ENCODE results near the gene PPP1R2B.

The PPP1R2B gene

DNA sequence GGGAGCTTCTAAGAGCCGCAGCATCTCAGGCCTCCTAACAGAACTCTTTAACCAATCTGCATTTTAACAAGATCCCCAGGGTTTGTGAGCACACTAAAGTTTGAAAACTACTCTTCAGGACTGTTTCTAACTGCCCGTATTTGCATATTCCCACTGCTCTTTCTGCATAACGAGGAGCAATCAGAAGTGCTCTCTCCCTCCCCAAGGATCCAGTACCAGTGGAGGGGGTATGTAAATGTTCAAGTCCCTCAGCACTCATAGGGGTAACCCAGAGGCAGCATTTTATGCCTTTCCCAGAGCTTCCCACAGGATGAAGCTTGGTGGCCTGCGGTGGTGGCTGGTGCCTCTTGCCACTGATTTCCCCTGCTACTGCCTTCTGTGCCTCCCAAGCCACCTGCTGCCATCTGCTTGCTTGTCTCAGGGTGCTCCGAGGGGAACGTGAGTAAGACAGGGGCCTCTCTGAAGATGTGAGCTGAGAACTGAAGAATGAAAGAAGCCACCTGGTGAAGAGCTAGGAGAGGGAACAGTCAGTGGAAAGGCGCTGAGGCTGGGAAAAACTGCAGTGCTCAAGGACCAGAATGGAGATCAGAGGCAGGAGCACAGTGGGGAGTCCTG is 30.0 kb upstream of the PPP1R2B start:
- no peak for DNase-seq (ENCODE audit: extremely low spot score)
- ChIA-PET CTCF (no interaction called here), POLR2A (no interaction called here)
- TF ChIP-seq FOXK2 (IDR thresholded peaks at IDR 0.05) (no peak), CTBP1 (IDR thresholded peaks at IDR 0.05; ENCODE audit: borderline replicate concordance) (no peak), HDGF (IDR thresholded peaks at IDR 0.05; ENCODE audit: borderline replicate concordance) (no peak), L3MBTL2 (conservative IDR thresholded peaks at IDR 0.05) (no peak)

GRCh38 chr5:156824241-156824640 is 25.9 kb upstream of the PPP1R2B start:
- ChIA-PET CTCF (interaction anchor here (1.5 kb wide), 1 partner anchor 881 kb away, joined by 4 read pairs; no protein-coding TSS in a partner anchor), POLR2A (no interaction called here)
- DNase-seq (ENCODE audit: extremely low spot score) = no peak
- no peak for TF ChIP-seq HDGF (IDR thresholded peaks at IDR 0.05; ENCODE audit: borderline replicate concordance)
- TF ChIP-seq LEF1 (IDR thresholded peaks at IDR 0.05; ENCODE audit: borderline replicate concordance) = no peak
- no peak for TF ChIP-seq FOXK2 (IDR thresholded peaks at IDR 0.05)
- TF ChIP-seq SP1 (IDR thresholded peaks at IDR 0.05) = no peak
- no peak for TF ChIP-seq ELF4 (IDR thresholded peaks at IDR 0.05)
- TF ChIP-seq FOXM1 (IDR thresholded peaks at IDR 0.05; ENCODE audit: borderline replicate concordance) = no peak
- no peak for TF ChIP-seq SUZ12 (IDR thresholded peaks at IDR 0.05)
- TF ChIP-seq ZNF384 (IDR thresholded peaks at IDR 0.05) = no peak
- TF ChIP-seq FOXA1 (IDR thresholded peaks at IDR 0.05) = no peak
- TF ChIP-seq BHLHE40 (IDR thresholded peaks at IDR 0.05; ENCODE audit: borderline replicate concordance) = no peak
- no peak for TF ChIP-seq NFRKB (IDR thresholded peaks at IDR 0.05)
- no peak for TF ChIP-seq PKNOX1 (IDR thresholded peaks at IDR 0.05)
- TF ChIP-seq L3MBTL2 (conservative IDR thresholded peaks at IDR 0.05) = no peak
- no peak for TF ChIP-seq ARNT (IDR thresholded peaks at IDR 0.05)
- TF ChIP-seq TARDBP (IDR thresholded peaks at IDR 0.05) = no peak
- no peak for TF ChIP-seq CTBP1 (IDR thresholded peaks at IDR 0.05; ENCODE audit: borderline replicate concordance)

- no peak for DNase-seq (ENCODE audit: extremely low spot score)
- ChIA-PET CTCF (interaction anchor here (1.5 kb wide), 1 partner anchor 882 kb away, joined by 4 read pairs; no protein-coding TSS in a partner anchor), POLR2A (no interaction called here)
- TF ChIP-seq FOXM1 (IDR thresholded peaks at IDR 0.05; ENCODE audit: borderline replicate concordance) (no peak), SUZ12 (IDR thresholded peaks at IDR 0.05) (no peak)
These were observed 25.3 kb upstream of the PPP1R2B start for GRCh38 chr5:156824800-156825199.

- no peak for TF ChIP-seq SUZ12 (IDR thresholded peaks at IDR 0.05)
- no peak for TF ChIP-seq ARNT (IDR thresholded peaks at IDR 0.05)
- TF ChIP-seq LEF1 (IDR thresholded peaks at IDR 0.05; ENCODE audit: borderline replicate concordance) = no peak
- TF ChIP-seq FOXK2 (IDR thresholded peaks at IDR 0.05) = no peak
- no peak for TF ChIP-seq PKNOX1 (IDR thresholded peaks at IDR 0.05)
- no peak for TF ChIP-seq BHLHE40 (IDR thresholded peaks at IDR 0.05; ENCODE audit: borderline replicate concordance)
- no peak for TF ChIP-seq HDGF (IDR thresholded peaks at IDR 0.05; ENCODE audit: borderline replicate concordance)
- no peak for TF ChIP-seq NFRKB (IDR thresholded peaks at IDR 0.05)
- no peak for TF ChIP-seq SP1 (IDR thresholded peaks at IDR 0.05)
- TF ChIP-seq ELF4 (IDR thresholded peaks at IDR 0.05) = no peak
- TF ChIP-seq ZNF384 (IDR thresholded peaks at IDR 0.05) = no peak
- TF ChIP-seq TARDBP (IDR thresholded peaks at IDR 0.05) = no peak
- TF ChIP-seq CTBP1 (IDR thresholded peaks at IDR 0.05; ENCODE audit: borderline replicate concordance) = no peak
- no peak for TF ChIP-seq FOXM1 (IDR thresholded peaks at IDR 0.05; ENCODE audit: borderline replicate concordance)
- TF ChIP-seq L3MBTL2 (conservative IDR thresholded peaks at IDR 0.05) = no peak
- CTCF ChIA-PET = no interaction called here
- POLR2A ChIA-PET = no interaction called here
- no peak for DNase-seq (ENCODE audit: extremely low spot score)
These were observed 24.4 kb upstream of the PPP1R2B start for GRCh38 chr5:156825688-156826087.

- POLR2A ChIA-PET = no interaction called here
- no peak for DNase-seq (ENCODE audit: extremely low spot score)
- TF ChIP-seq LEF1 (IDR thresholded peaks at IDR 0.05; ENCODE audit: borderline replicate concordance) (no peak), ELF4 (IDR thresholded peaks at IDR 0.05) (no peak), SP1 (IDR thresholded peaks at IDR 0.05) (no peak), SUZ12 (IDR thresholded peaks at IDR 0.05) (no peak), CTBP1 (IDR thresholded peaks at IDR 0.05; ENCODE audit: borderline replicate concordance) (no peak), NFRKB (IDR thresholded peaks at IDR 0.05) (no peak), FOXM1 (IDR thresholded peaks at IDR 0.05; ENCODE audit: borderline replicate concordance) (no peak), FOXA1 (IDR thresholded peaks at IDR 0.05) (no peak)
- CTCF ChIA-PET = no interaction called here
These were observed 23.9 kb upstream of the PPP1R2B start for GRCh38 chr5:156826150-156826549.

DNA sequence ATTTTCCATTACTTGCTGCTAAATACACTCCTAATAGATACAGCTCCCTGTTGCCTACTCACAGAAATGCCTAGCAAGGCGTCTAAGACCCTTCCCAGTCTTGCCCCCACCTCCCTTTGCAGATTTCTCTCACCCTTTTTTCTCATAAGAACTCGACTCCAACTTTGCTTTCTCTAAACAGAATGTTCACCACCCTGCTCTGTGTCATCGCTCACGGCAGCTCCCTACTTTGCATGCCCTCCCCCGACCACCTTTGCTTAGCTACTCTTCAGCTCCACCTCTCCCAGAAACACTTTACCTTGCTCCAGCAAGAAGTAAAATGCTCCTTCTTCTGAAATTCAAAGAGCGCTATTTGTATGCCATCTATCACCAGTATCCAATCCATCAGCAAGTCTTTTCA is 15.2 kb upstream of the PPP1R2B start:
- no peak for DNase-seq (ENCODE audit: extremely low spot score)
- ChIA-PET CTCF (no interaction called here), POLR2A (no interaction called here)
- TF ChIP-seq HDGF (IDR thresholded peaks at IDR 0.05; ENCODE audit: borderline replicate concordance) (no peak), ARNT (IDR thresholded peaks at IDR 0.05) (no peak), NFRKB (IDR thresholded peaks at IDR 0.05) (no peak)

DNA sequence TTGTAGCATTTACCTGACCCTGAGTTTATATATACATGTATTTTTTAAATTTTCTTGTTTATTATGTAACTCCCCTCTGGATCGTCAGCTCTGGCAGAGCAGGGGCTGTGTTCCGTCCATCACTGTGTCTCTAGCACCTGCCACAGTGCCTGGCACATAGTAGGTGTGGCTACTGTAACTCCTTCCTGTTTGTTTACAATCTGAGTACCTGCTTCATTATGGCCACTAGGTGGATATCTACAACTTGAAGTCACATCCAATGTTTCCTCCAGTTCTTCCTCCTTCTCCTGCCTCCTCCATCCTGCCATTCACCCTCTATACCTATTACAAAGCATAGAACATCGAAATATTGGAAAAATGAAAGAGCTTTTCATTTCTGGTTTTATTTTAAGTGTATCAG is 14.2 kb upstream of the PPP1R2B start:
- CTCF ChIA-PET = no interaction called here
- TF ChIP-seq PKNOX1 (IDR thresholded peaks at IDR 0.05) = no peak
- TF ChIP-seq FOXM1 (IDR thresholded peaks at IDR 0.05; ENCODE audit: borderline replicate concordance) = no peak
- TF ChIP-seq FOXA1 (IDR thresholded peaks at IDR 0.05) = no peak
- no peak for TF ChIP-seq SP1 (IDR thresholded peaks at IDR 0.05)
- DNase-seq (ENCODE audit: extremely low spot score) = no peak
- POLR2A ChIA-PET = no interaction called here
